ENCODE results near the gene USP36. TPM values are rescaled to one million over a fixed set of nuclear protein-coding genes. Genes with fewer than 3 reads are reported as not detected.
"Not testable (repeated sequence)": the region's sequence is repeated elsewhere in the genome, so short reads cannot be mapped to it uniquely, and the experiment has no call there.

The USP36 gene
- polyA plus RNA-seq, 10 donors: 25.0 to 43.7 (median 31.2) TPM

DNA sequence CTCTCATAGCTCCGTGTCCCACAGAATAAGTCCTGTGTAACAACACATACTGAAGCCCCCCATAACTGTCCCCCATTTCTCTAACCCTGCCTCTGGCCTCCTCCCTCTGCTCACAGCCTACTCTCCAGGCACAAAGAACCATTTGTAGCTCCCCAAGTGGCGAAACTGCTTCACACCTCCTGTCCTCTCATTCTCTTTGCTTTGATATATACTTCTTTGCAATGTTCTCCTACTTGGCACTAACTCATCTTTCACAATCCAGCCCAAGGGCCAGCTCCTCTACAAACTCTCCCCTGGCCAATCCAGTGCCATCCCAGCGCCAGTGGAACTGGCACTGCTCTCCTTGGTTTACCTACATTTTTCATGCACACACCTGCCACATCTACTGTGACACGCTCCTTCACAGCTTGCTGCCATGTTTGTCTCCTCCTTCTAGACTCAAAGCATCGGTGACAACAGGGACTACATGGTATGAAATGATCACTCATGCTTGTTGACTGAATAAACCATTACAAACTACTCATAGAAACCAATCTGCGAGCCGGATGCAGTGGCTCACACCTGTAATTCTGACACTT is 71.3 kb downstream of the USP36 start:
- DNase-seq: no peak

- no peak for DNase-seq
Measured at GRCh38 chr17:78767806-78768205, 72.8 kb downstream of the USP36 start.

- no peak for DNase-seq
Measured at GRCh38 chr17:78766743-78767294, 73.8 kb downstream of the USP36 start.

DNA sequence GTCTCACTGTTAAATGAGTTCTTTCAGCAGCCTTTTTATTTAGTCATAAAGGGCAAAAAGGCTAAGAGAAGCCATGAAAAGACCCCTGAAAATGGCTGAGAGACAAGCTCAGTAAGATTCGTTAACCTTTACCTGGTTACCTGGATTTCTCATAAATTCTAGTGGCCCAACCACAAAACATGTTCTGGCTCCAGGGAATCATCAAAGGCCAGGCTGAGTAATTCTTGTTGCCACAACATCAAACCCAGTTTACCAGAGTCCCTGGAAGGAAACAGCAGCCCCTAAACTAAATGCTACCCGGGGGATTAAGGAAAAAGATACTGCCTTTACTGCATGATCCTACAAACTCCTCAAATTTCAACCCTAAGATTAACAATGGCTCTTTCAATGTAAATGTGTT is 74.4 kb downstream of the USP36 start:
- DNase-seq: no peak

DNA sequence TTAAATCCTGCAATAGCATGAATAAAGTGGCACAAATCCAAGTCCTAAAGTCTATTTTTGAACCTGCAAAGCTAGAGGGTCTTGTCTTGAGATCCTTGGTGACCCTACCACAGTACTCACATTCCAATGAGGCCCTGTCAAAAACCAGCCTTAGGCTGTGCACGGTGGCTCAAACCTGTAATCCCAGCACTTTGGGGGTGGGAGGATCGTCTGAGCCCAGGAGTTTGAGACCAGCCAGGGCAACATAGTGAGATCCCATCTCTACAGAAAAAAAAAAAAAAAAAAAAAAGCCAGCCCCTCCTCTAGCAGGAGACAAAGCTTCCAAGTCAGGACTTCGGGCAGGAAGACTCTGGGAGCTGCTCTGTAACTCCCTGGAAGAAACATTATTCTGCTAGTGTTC is 74.8 kb downstream of the USP36 start:
- no peak for DNase-seq

- DNase-seq: no peak
Measured at GRCh38 chr17:78764871-78765270, 75.7 kb downstream of the USP36 start.

- DNase-seq: peak in 1 of 3 donors; percentile 48
Measured at GRCh38 chr17:78763561-78763960, 77.1 kb downstream of the USP36 start.

DNA sequence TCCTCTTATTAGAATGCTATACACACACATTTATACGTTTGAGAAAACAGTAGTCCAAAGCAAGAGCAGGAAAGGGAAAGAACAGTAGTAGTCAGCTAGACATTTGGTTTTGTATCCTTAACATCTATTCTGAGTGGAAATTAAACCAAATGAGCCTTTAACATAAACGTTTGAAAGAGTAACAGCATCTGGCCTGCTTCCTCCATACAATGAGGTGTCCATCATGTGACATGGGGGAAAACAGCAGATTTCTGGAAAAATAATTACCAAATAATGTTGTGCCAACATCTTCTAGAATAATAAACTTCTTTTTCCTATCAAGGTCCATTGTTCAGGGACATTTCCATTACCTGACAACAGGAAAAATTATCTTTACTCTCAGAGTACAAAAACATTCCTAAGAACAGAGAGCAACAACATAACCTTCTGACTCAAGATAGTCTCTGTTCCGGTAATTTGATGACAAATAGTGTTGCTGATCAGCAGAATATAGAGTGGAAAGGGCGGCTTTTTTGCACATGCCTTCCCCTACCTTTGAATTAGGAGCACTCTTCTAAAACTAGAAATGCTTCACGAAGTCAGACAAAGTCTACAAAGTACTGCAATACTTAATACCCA is 78.7 kb downstream of the USP36 start:
- no peak for DNase-seq

DNA sequence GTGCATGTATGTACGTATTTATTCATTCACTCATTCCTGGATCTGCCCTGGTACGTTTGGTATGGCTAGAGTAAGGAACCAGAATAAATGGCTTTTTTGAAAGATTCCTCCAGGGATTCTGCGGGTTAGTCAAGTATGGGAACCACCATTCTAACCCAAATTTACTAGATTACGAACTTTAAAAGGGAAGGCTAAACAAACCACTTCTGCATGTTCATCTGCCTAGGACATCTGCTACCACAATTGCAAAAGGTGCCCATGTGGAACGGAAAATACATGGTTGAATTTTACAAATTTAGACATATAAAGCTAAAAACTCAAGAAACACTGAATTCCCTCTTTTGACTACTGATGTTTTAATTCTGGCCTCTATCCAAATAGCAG is 80.7 kb downstream of the USP36 start:
- no peak for DNase-seq

DNA sequence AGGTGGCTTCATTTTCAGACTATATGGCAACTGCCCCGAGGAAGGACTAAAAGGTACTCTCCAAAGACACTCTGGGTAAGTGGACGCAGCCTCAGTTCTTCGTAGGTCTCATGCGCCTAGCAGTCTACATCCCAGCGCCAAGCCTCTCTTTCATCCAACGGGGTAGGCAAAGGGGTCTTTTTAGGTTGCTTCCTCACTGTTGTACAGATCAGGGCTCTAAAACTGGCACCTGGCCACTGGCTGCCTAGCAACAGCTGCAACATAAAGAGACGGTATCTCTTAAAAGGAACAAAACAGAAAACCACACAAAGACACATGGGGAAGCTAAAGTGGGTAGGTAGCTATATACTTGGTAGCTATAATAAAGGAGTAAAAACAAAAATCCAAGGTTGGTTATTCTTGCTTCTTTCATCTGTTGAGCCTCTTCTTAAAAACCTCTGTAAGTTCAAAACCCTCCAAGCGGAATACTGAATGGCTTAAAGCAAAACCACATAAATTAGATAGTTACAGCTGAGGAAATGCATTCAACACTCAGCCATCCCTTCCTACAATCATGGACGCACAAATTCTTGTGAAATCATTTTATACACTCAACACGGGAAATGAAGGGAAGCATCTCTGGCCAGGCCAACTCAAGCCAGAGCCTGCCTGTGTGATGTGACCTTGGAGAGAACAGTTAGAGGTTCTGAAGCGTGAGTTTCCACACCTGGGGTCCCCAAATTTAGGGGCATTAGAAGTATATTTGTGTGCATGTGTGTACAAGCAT is 81.2 kb downstream of the USP36 start:
- peak in 2 of 3 donors; percentile 71 to 82 for DNase-seq

DNA sequence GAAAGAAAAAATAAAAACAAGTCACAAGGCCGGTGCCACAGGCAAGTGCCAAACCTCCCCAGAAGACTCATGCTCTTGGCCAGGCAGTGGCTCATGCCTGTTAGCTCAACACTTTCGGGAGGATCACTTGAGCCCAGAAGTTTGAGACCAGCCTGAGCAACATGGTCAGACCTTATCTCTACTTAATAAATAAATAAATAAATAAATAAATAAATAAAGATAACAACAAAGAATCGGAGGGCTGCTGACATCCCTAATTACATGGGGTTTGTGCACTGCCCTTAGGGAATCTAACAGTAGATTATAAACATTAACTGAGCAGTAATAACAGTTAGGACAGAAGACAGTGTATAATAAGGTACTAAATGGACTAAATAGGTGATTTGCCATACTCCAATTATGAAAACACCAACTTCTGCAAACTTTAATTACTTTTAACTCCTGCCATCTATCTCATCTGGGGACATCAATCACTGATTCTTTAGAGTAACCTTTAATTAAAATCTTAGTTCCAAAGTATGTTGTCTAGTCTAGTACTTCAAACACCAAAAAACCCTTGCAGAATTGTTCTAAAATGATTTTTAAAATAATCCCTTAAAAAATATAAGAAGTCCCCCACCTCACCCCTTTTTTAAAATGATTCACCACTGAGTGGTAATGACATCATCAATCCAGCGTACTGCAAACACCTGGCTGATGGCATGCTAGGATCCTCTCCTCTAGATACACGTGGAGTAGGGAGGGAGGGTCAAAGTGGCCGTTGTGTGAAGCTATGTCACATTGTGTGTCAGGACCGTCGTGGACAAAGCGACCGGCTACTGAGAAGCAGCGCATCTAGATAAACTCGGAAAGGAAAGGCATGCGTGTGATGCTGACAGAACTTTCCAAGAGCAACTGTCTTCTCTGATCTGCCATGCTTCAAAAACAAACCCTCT is 87.0 kb downstream of the USP36 start:
- DNase-seq: no peak

GRCh38 chr17:78751447-78752161 is 89.0 kb downstream of the USP36 start:
- no peak for DNase-seq

DNA sequence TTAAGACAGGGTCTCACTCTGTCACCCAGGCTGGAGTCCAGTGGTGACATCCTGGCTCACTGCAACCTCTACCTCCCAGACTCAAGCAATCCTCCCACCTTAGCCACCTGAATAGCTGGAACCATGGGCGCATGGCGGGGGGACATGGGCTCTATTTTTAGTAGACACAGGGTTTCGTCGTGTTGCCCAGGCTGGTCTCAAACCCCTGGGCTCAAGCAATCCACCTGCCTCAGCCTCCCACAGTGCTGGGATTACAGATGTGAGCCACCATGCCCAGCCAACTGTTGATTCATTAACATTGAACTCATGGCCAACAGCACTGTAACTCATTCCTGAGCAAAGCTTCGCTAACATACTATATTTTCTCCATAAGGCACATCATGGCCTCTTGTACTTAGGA is 89.6 kb downstream of the USP36 start:
- DNase-seq: not testable (repeated sequence)

GRCh38 chr17:78748730-78749317 is 91.8 kb downstream of the USP36 start:
- DNase-seq: peak in 1 of 3 donors; percentile 52

- no peak for DNase-seq
Measured at GRCh38 chr17:78748048-78748729, 92.4 kb downstream of the USP36 start.

DNA sequence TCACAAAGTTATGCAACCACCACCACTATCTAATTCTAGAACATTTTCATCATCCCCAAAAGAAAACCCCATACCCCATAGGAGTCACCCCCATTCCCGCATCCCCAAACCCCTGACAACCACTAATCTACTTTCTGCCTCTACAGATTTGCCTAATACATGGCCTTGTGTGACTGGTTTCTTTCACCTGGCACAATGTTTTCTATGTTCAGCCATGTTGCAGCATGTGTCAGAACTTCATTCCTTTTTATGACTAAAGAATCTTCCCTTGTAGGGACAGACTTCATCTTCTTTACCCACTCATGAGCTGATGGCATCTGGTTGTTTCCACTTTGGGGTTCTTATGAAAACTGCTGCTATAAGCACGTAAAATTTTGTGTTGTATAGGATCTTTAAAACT is 93.1 kb downstream of the USP36 start:
- DNase-seq: no peak

DNA sequence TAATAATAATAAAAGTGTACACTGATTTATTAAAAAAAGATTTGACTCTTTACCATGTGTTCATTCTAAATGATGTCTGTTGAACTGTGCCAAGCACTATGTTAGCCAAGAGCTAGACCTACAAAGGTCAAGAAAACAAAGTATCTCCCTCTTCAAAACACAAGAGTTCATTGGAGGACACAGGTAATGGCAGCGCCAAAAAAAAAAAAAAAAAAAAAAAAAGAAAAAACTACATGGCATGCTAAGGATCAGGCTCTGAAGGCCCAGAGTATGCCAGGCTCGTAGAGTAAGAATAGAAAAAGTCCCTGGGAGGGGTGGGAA is 93.7 kb downstream of the USP36 start:
- DNase-seq: no peak

- DNase-seq: no peak
Measured at GRCh38 chr17:78746263-78746948, 94.2 kb downstream of the USP36 start.
